ENCODE measurements around the gene DCC.

Gene DCC

GRCh38 chr18:53254265-53254664, 914.3 kb downstream of the DCC start:
- DNase-seq, result no peak

- no peak for DNase-seq
Observed at GRCh38 chr18:53261241-53261640, 921.2 kb downstream of the DCC start.

DNA sequence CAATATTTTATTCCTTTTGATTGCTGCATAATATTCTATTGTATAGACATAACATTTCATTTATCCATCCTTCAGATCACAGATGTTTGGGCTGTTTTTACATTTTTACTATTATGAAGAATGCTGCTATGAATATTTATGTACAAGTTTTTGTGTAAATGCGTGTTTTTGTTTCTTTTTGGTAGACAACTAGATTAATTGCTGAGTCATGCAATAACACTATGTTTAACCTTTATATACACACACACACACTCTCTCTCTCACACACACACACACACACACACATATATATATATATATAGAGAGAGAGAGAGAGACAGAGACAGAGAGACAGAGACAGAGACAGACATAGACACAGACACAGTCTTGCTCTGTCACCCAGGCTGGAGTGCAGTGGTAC, 926.9 kb downstream of the DCC start:
- no peak for DNase-seq

DNA sequence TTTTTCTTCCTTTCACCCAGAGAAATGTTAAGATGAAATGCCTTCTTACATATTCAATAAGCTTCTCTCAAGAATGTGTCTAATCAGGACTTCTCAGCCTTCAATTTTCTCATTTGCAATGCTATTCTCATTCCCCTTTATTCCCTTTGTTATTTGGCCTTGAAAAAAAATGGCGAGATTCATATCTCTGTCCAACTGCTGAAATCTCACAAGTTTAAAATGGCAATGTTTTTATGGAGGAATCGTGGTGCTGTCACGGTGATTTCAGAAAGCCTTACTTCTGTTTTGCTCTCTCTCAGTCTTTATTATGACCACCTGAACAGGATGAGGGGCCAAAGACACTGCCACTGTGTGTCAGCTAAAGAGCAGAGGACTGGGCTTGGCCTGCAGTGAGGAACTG, 928.5 kb downstream of the DCC start:
- DNase-seq, result no peak

GRCh38 chr18:53281406-53281805, 941.4 kb downstream of the DCC start:
- DNase-seq, result no peak

DNA sequence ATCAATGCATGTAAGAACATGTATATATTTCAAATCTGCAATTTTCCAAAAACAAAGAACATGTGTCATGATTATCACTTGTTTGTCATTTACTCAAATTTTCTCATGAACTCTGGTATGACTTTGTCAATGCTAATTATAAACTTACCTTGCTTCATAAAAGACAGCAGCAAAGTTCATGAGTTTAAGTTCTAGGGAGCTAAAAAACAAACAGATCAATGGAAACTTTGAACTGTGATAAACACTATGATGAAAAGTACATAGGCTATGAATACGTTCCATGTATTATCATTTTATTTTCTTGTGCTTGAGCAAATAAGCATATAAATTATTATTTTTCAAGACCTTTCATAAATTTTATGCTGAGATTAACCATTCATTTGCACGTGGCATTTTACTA, 943.7 kb downstream of the DCC start:
- no peak for DNase-seq

DNA sequence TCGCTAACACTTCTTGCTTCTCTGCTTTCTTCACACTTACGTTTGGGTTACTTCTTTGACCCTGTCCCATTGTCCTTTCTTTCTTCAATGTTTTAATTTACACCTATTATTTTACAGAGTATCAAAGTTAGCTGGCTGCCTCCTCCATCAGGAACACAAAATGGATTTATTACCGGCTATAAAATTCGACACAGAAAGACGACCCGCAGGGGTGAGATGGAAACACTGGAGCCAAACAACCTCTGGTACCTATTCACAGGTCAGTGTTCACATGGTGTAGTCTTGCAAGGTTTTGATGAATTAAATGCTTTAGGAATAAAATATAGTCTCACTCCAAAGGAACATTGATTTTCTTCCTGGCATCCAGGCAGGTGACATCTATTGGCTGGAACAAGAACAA, 965.5 kb downstream of the DCC start:
- no peak for DNase-seq

DNA sequence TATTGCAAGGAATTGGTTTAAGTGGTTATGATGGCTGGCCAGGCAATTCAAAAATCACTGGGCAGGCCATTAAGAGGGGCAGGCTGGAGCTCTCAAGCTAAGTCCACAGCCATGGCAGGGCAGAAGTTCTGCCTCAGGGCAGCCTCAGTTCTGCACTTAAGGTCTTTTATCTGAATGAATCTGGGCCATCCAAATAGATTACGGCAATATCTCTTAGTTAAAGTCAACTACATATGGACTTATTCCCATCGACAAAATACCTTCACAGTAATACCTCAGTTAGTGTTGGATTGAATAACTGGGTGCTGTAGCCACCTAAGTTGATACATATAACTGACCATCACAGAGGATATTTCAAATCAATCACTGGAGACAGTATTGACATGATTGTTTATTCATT, 979.6 kb downstream of the DCC start:
- DNase-seq, result no peak

GRCh38 chr18:53322163-53322562, 982.2 kb downstream of the DCC start:
- no peak for DNase-seq

- no peak for DNase-seq
Observed at GRCh38 chr18:53324353-53324752, 984.4 kb downstream of the DCC start.

- no peak for DNase-seq
Observed at GRCh38 chr18:53360501-53361443, 1020.8 kb downstream of the DCC start.

- DNase-seq, result no peak
Observed at GRCh38 chr18:53375621-53376020, 1035.6 kb downstream of the DCC start.

DNA sequence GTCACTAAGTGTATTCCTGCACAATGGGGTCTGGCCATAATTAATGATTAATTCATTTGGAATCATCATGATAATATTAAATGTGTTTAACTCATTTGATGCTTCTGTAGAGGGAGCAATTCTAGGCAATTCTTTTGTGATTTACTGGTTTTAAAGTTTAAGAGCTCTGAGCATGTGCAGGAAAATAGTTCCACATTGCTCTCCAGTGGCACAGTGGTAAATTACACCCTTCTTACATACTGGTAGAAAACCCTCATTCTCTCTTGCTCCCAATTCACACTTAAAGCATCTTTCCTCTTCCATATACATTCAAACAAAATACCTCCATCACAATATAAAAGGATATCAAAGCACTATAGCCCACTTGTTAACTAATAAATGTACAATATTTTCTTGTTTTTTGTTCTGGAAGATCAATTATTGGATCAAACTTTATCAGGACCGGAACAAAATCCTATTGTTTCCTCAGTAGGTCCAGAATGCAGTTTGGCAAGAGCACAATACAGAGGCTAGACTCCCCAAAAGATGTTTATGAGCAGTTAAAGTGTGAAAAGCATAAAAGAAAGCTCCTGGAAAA, 1040.2 kb downstream of the DCC start:
- no peak for DNase-seq

GRCh38 chr18:53382870-53383269, 1042.9 kb downstream of the DCC start:
- no peak for DNase-seq

DNA sequence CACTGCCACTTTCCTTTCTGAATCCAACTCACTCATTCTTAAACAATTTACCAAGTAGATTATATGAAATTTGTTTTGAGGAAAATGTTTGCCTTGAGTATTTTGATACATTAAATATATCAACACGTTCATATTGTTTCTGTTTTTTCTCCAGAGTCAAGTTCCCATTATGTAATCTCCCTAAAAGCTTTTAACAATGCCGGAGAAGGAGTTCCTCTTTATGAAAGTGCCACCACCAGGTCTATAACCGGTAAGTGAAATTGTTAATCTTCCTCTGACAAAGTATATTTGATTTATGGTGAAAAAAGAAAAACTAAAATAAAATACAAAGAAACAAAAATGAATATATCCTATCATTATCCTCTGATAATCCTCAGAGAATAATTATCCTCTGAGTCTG, 1045.9 kb downstream of the DCC start:
- no peak for DNase-seq

- no peak for DNase-seq
Observed at GRCh38 chr18:53387581-53387980, 1047.6 kb downstream of the DCC start.

DNA sequence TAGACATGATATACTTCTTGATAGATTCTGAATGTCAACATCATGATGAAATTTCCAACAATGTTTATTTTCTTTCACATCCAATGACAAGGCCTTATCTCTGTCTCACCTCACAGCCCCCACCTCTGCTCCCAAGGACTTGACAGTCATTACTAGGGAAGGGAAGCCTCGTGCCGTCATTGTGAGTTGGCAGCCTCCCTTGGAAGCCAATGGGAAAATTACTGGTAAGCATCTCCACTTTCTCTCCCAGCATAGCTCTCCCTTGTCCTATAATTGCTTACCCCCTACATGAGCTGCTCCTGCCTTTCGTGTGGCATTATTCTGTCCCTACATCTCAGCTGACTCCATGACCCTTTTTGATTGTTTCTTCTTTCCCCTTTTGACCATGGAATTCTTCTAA, 1062.7 kb downstream of the DCC start:
- no peak for DNase-seq

- DNase-seq, result no peak
Observed at GRCh38 chr18:53408271-53408670, 1068.3 kb downstream of the DCC start.

GRCh38 chr18:53411511-53411910, 1071.5 kb downstream of the DCC start:
- no peak for DNase-seq

- DNase-seq, result no peak
Observed at GRCh38 chr18:53417003-53417402, 1077.0 kb downstream of the DCC start.

- DNase-seq, result no peak
Observed at GRCh38 chr18:53421869-53422268, 1081.9 kb downstream of the DCC start.

GRCh38 chr18:53422896-53423295, 1082.9 kb downstream of the DCC start:
- DNase-seq, result no peak

- DNase-seq, result no peak
Observed at GRCh38 chr18:53426666-53427184, 1086.7 kb downstream of the DCC start.

DNA sequence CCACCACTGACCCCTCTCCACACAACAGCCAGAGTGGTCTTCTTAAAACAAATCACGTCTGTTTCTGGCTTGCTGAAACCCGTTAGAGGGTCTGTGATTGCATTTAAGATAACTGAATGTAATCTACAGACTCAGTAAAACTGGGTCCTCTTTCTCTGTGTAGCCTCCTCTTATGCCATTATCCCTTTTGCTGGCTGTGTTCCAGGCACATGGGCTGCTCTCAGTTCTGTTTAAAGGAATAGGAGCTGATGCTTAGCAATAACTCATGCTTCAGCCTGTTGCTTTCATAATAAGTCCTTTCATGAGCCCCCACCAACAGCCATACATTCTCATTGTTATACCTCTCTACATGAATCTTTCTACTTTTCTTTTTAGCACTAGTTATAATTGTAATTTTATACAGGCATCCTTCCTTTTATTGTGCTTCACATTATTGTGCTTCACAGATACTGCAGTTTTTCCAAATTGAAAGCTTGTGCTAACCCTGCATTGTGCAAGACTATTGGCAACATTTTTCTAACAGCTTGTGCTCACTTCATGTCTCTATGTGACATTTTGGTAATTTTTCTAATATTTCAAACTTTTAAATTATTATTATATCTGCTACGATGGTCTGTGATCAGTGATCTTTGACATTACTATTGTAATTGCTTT, 1101.9 kb downstream of the DCC start:
- no peak for DNase-seq
